GM18907 (cell line): ENCODE data around the gene NUMA1.

Experiments
- ATAC-seq: cut with Tn5 transposase; IDR thresholded peaks from one replicate; pipeline ENCODE4 v1.9.1; 2021; ENCODE audit warnings: mild to moderate bottlenecking, moderate library complexity; ENCODE audit not compliant: unreplicated experiment

Gene NUMA1

DNA sequence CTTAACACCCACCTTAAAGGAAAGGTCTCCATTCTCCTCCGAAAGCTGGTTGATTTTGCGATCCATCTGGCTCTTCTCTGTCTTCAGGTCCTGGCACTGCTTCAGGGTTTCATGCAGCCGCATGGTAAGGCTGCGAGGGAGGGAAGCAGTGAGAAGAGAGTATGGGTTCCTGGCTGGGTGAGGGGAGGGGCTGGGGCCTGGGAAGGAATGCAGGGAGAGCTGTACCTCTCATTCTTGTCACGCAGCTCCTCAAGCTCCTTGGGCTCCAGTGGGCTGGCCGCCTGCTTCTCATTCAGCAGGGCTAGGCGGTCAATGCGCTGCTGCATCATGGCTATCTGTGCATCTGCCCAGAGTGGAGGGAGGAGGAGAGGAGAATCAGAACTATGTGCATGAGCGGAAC is 62.2 kb downstream of the NUMA1 start:
- ATAC-seq = no peak

DNA sequence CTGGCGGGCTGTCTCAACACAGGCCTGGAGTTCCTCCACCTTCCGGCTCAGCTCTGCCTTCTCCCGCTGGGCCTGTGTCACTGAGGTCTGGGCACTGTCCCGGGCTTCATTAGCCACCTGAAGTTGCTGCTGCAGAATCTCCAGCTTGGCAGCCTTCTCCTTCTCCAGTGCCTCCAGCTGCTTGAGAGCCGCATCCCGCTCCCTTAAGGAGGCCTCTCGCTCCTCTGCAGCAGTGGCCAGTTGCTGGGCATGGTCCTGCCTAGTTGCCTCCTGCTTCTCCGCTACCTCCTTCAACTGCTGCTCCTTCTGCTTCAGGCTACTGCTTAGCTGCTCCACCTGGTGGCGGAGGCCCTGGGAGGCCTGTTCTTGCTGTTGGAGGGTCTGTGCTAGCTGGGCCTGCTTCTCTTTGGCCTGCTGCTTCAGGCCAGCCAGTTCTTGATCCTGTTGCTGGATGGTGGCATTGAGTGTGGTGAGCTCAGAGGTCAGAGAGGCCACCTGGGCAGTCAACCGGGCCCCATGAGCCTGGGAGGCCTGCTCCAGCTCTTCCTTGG is 64.8 kb downstream of the NUMA1 start:
- ATAC-seq = no peak

DNA sequence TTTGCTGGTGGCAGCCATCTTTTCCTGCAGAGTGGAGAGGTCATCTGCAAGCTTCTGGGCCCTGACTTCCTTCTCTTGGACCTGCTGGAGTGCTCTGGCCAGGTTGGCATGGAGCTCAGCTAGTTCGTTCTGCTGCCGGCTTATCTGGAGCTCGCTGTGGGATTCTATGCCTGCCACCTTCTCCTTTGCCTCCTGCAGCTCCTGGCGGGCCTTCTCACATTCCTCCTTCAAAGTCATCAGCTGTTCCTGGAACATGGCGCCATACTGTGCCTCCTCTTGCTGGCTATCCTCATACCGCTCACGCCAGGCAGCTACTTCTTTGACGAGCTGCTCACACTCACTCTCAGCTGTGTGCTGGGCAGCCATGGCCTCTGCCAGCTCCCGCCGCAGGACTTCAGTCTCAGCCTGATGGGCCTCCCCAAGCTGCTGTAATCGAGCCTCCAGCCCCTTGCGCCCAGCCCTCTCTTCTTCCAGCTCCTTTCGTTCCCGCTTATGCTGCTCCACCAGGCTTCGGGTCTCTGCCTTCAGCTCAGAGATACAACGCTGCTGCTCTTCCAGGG is 65.5 kb downstream of the NUMA1 start:
- no peak for ATAC-seq

DNA sequence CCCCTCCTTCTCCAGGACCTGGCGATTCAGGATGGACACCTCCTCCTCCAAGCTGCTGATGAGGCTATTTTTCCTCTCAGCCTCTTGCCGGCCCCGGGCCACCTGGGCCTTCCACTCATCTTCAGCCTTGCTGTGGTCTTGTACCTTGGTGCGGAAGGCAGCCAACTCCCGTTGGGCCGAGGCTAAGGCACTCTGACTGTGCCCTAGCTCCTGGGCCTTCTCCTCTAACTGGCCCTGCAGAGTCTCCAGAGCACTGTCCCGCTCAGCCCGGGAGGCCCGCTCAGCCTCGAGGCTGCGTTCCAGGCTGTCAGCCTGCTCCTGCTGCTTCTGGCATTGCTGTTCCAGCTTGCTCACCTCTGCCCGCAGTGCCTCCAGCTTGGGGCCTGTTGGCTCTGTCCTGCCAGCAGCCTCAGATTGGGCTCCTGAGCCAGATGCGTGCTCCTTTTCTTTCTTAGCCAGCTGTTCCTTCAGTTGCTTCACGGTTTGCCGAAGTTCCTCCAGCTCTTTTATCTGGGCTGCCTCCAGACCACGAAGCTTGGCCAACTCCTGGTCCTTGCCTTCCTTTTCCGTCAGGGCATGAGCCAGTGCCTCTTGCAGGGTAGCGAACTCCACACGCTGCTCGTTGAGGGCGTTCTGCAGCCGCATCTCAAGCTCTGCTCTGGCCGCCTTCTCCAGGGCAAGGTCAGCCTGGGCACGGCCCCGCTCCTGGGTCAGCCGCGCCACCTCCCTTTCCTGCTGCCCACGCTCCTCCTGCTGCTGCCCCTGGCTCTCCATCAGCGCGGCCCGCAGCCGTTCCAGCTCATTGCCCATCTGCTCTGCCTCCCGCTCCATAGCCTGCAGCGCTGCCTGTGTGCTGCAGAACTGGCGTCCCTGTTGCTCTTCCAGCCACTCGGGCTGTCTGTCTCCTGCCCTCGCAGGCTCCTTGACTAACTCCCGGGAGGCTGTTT is 66.3 kb downstream of the NUMA1 start:
- ATAC-seq = no peak

DNA sequence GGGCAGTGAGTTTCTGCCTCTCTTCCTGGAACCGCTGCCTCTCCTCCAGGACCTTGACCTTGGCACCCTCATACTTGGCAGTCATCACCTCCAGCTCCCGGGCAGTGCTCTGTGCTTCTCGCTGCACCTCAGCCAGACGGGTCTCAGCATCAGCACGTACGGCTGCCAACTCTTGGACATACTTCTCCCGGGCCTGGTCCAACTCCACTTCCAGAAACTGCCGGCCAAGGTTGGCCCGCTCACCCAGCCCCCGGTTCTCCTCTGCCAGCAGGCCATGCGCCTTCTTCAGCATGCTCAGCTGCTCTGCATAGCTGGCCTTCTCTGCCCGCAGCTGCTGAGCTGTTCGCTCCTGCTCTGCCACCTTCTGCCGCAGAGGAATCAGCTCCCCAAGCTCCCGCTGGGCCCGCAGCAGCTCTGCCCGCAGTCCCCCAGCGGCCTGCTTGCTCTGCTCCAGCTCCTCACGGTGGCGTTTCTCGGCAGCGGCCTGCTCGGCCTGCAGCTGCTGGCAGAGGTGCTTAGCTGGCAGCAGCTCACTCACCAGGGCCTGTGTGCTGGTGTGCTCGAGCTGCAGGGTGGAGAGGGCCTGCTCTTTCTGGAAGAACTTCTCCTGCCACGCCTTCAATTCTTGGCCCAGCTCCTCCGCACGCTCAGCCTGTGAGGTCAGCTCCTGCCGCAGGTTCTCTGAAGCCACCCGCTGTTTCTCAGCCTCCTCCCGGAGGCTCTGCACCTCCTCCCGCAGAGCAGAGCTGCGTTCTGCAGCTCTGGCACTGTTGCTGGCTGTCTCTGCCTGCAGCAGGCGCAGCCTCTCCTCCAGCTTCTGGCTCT is 67.2 kb downstream of the NUMA1 start:
- ATAC-seq = no peak

DNA sequence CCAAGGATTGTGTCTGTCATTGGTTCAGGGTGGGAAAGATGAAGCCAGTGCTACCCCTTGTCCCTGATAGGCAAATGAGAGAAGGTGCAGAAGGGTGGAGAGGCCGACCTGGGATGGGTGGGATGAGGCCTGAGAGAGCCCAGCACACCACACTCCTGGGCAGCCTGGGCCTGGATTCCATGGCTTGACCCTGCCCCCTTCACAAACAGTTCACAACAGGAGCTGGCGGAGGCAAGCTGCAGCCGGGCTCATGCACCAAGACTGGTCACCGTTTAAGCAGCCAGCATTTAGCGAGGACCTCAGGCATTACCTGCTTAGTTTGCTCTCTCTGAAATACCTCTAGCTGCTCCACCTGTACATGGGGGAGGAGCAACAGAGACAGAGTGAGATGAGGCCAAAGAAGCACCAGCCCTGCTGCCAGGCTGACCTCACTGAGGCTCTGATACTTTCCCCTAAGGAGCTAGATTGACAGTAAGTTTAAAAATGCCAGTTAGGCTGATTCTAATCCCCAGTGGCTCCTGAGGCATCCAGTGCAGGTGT is 68.2 kb downstream of the NUMA1 start:
- no peak for ATAC-seq

DNA sequence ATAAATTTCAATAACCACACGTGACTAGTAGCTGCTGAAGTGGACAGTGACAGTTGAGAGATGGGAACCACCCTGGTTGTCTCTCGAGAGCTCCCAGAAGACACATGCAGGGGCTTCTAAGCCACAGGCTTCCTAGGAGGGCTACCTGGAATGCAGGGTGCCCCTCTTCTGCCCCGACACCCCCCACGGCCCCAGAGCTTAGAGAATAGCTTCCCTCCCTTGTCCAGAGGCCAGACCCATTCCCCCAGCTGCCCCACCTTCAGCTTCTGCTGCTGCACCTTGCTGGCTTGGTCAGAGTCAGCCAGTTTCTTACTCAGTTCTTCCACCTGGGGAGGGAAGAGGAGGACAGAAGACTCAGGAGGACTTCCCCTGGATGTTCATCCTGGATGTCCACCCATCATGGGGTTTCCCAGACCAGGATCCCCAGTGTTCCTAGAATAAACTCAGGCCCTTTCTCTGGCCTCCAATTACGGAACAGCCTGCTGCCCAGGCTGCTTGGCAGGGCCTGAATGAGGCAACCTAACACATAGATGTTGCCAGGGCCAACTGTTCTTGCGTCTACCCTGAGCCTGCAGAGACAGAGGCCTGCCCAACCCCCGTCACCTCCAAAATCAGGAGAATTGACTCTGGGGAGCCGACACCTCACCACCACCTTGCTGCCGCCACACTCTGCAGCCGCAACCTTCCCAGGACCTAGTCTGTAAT is 69.7 kb downstream of the NUMA1 start:
- no peak for ATAC-seq

DNA sequence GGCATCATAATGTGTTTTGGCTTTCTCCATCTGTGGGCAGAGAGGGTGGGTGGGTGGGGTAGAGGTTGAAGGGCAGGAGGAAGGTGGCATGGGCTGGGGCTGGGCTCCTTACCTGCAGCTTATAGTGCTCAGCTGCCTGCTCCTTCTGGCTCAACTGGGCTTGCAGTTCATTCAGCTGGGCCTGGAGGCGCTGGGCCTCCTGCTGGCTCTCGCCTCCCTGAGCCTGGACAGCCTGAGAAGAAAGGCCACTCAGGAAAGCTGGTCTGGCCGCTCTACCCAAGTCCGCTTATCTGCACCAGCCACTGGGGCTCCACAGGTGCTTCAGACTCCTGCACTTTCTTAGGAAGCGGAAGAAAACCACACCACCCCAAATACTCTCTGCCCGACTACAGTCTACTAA is 71.2 kb downstream of the NUMA1 start:
- no peak for ATAC-seq

DNA sequence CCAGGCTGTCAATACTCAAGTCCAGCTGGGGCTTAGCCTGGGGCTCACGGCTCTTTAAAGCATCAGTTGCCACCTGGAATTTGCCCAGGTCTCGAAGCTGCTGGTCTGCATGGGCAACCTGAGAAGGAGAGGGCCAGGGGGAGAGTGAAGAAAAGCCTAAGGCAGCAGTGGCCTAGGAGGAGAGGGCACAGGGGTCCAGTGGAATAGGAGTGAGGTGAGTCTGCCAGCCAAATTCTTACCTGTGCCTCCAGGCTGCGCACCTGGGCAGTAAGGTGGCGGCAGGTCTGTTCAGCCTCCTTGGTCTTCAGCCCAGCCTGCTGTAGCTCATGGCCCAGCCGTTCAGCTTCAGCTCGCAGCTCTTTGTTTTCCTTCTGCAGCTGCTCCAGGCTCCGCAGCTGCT is 71.6 kb downstream of the NUMA1 start:
- ATAC-seq = no peak

DNA sequence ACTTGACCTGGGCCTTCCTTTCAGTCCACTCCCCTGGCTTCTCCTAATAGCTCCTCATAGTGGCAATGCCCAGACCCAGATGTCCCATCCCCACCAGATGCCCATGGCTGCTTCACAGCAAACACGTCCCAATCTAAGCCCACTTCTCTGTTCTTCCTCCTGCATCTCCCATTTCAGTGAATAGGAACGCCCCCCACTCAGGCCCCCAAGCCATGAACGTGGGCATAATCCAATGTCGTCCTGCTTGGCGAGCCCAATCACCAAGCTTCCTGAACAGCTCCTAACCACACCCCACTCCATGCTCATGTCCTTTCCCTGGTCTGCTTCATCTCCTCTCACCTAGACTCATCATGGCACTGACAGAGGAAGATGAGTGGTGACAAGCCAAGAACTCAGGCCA is 72.8 kb downstream of the NUMA1 start:
- no peak for ATAC-seq

DNA sequence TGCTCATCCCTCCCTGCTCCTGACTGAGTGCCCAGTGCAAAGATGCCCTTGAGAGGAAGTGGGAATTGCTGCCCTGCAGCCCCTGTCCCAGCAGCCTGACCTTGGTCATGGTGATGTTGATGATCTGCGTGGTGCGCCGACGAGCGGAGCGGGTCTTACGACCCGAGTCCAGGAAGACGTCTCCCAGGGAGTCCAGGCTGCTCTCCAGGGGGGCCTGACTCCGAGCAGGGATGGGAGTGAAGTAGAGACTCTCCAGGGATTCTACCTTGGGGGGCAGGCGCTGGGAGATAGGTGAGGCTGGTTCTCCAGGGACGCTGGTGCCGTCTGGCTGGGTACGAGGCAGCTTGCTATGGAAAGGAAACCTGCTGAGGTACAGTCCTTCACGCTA is 73.3 kb downstream of the NUMA1 start:
- ATAC-seq = no peak

DNA sequence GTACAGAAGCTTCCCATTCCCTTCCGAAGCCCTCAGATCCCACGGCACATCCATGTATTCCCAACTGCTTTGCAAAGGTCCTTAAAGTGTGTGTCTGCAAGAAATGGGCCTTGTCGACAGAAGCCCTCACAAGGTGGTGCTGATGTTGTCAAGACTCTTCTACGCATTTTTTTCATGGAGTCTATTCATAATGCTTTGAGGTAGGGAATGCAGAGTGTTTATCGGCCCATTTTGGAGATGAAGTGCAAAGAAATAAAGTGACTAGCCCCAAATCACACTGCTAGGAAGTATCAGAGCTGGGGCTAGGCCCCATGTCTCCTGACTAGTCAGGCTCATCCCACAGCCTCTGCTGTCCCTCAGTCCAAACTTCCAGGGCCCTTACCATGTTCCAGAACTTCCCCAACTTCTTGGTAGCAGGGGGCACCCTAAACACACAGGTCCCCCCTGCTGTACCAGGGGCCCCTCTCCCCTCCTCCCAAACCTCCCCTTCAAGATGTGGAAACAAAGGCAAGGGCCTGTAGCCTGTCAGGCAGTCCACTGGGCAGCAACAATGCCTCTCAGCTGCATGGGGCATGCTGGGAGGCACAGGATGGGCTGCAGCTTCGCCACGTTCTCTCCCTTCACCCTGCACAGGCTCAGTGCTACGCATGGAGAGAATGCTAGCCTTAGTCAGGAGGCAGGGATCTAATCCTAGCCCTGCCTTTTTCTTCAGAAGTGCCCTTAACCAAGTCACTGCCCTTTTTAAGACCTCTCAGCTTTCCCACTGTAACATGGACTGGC is 73.8 kb downstream of the NUMA1 start:
- no peak for ATAC-seq

DNA sequence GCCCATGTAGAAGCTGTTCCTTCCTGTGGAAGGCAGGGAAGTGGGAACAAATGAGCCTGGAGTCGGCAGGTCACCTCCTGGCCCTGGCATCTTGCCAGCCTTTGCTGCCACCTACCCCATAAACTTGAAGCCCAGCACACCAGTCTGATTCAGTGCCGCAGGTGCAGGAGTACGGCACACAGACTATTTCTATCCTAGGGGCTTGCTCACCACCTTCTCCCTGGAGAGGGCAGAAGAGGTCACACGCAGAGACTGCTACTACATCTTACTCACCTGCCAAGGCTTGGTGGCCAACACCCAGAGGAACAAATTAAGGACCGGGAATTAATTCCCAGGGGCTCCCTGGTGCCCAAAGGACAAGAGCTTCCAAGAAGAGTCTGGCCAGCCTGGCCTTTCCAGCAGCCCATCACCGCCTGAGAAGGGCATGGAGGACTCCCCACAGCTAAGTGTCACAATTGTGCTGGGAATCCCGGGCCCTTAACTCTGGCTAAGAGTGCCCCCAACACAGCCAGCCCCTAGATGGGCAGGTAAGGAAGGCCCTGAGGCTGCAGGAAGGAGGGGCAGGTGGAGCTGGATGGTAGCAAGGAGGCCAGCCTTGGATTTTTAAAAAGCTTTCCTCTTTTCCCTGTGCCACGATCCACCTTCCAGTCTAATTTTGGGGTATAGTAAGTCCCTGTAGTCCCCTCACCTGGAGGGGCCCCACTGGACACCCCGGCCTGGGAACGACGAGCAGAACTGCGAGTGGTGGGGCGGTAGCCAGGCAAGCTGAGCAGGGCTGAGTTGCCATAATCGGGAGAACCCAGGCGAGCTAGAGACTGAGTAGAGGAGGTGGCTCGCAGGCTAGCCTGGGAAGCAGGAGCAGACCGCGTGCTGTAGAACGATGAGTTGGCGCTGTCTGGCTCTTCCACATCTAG is 74.7 kb downstream of the NUMA1 start:
- no peak for ATAC-seq

DNA sequence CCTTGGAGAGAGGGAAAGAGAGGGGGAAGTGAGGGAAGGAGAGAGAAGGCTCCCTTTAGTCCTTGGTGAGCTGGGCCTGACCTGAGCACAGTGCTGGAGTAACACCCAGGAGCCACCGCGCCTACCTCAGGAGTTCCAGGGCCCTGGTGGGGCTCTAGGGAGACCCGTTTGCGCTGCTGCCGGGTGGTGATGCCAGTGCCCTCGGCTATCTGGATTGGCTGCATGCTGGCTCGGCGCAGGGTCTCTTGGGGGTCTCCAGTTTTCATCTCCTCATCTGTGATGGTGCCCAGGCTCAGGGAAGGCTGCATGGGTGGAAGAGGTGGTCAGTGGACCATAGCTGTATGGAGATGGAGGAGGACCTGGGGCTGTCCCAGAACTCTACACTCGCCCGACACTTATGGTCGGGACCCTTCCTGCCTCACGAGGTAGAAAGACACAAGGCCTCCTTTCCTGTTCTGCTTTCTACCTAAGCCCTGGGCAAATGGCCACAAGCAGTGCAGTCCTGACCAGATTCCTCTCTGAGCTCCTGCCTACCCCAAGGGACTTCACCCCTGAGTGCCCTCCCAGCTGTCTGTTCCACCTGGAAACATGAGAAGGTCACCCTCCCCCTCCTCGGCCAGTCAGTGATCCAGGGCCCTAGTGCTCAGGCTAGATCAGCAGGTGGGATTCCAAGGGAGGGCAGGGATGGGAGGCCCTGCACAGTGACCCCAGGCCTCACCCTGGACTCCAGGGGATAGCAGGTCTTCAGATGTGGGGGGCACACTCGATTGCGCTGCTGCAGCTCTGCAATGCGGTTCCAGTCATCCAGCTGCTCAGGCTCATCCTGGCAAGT is 75.6 kb downstream of the NUMA1 start:
- no peak for ATAC-seq

DNA sequence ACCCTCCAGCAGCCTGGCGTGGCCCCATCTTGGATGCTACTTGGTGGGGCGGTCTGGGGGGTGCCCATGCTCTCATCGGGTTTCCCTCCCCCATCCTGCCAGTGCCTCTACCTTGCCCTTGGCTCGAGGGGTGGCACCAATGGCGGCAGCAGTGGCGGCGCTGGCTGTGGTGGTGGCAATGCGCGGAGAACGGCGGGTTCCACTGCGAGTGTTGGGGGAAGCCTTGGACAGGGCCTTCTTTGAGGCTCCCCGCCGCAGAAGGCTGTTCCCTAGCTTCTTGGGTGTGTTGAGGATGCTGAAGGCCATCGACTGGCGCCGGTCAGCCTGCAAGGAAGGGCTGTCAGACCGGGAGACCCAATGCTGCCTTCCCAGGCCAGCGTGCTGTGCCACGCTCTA is 76.6 kb downstream of the NUMA1 start:
- no peak for ATAC-seq

DNA sequence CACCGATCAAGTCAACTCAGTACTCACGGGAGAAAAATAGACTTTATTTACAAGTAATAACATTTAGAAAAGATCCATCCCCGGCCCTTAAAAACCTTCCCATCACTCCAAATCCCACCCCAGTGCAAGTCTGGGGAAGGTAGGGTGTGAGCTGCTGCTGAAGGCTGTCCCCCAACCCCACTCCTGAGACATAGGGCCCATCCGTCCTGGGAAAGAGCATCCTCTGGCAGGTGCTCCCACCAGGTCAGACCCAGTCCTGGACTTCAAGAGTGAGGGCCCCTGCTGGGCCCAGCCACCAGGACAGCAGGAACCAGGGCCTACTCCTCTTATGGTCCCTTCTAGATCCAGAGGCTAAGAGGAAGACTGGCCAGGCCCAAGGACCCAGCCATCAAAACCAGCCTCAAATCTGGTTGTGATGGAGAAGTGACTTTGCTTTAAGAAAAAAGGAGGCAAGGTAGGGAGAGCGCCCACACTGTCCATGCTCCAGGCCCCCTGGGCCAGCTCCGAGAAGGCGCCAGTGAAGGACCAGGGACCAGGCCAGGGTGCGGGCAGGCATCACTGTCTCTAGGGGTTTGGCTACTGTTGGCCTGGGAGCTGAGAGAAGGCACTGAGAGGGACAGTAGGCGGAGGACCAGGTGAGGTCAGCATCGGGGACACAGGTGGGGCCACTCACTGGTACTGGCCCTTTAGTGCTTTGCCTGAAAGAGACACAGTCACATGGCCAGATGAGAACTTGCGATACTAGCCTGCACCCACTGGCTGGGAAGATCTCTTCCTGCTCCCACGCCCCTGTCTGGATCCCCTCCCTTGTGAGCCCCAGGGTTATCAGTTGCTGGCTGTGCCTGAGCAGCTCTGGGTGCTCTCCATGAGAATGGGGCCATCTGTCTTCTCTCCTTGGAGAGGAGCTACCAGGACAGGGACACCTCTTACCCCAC is 77.2 kb downstream of the NUMA1 start:
- ATAC-seq = no peak
